ENCODE measurements around the gene PIPOX.

DNA sequence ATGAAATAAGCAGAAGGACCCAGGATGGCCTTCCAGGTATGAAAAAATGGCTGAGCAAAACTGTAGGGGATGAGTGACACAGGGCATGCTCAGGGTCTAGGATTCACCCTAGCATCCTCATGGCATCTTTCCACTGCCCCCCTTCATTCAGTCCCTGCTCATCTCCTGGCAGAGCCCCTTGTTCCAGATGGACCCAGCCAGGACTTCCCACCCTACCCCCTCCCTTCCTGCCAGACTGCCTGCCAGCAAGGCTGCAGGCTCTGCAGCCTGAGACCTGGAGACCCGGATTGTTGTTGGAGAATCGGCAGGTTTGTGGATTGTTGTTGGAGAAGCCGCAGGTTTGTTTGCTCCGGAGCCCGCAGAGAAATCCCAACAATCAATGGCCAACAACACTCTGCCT, 43.7 kb upstream of the PIPOX start:
- TF ChIP-seq CTCF (IDR thresholded peaks at IDR 0.05) (no peak), POLR2A (IDR thresholded peaks at IDR 0.05; ENCODE audit: low read depth) (no peak), EP300 (IDR thresholded peaks at IDR 0.05) (no peak)
